Ishikawa (cell line): Measurements from ENCODE around the gene FAM9C.

ENCODE experiments used
- CEBPB ChIP-seq: IDR thresholded peaks from 2 replicates; pipeline ENCODE4 v1.6.1; 2012
- CREB1 ChIP-seq: IDR thresholded peaks from 2 replicates; pipeline ENCODE4 v1.6.1; 2012; ENCODE audit warnings: low read depth
- EGR1 ChIP-seq: IDR thresholded peaks from 2 replicates; pipeline ENCODE4 v1.6.1; 2012
- EP300 ChIP-seq: IDR thresholded peaks from 2 replicates; pipeline ENCODE4 v1.6.1; 2012; ENCODE audit warnings: borderline replicate concordance
- FOXM1 ChIP-seq: IDR thresholded peaks from 2 replicates; pipeline ENCODE4 v1.6.1; 2012; ENCODE audit warnings: low read depth, borderline replicate concordance
- MAX ChIP-seq: IDR thresholded peaks from 2 replicates; pipeline ENCODE4 v1.6.1; 2012
- NFIC ChIP-seq: IDR thresholded peaks from 2 replicates; pipeline ENCODE4 v1.6.1; 2012
- RAD21 ChIP-seq: IDR thresholded peaks from 2 replicates; pipeline ENCODE4 v1.6.1; 2012; ENCODE audit warnings: low read depth
- TAF1 ChIP-seq: IDR thresholded peaks from 2 replicates; pipeline ENCODE4 v1.6.1; 2012; ENCODE audit warnings: low read depth, mild to moderate bottlenecking
- TCF12 ChIP-seq: IDR thresholded peaks from 2 replicates; pipeline ENCODE4 v1.6.1; 2012; ENCODE audit warnings: low read depth
- TEAD4 ChIP-seq: IDR thresholded peaks from 2 replicates; pipeline ENCODE4 v1.6.1; 2012
- USF1 ChIP-seq: IDR thresholded peaks from 2 replicates; pipeline ENCODE4 v1.6.1; 2012
- YY1 ChIP-seq: IDR thresholded peaks from 2 replicates; pipeline ENCODE4 v1.6.1; 2012; ENCODE audit warnings: low read depth
- ZBTB7A ChIP-seq: IDR thresholded peaks from 2 replicates; pipeline ENCODE4 v1.6.1; 2012; ENCODE audit warnings: low read depth
- TF ChIP-seq, protein P1 (sequence below): IDR thresholded peaks from 2 replicates; pipeline ENCODE4 v1.6.1; 2012; ENCODE audit warnings: low read depth, mild to moderate bottlenecking

Gene FAM9C

DNA sequence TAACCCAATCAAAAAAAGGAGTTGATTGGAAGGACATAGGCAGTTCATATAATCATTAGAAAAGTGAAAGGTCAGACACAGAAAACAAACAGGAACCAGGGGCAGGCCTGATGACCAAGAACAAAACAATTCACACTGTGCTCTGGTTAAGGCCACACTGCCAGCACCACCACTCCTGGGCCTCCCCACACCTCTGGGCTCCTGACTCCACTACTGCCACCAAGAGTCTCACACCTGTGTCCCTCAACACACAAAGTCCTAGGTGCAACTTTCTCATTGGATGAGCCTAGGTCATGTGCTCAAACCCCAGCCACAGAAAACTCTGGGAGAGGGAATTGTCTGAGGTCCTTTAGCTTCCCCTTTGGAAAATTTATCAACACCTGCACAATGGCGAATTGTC is 11.1 kb upstream of the FAM9C start:
- TF ChIP-seq CEBPB (no peak), MAX (no peak), YY1 (no peak), FOXM1 (no peak), TCF12 (no peak), CREB1 (no peak), TAF1 (no peak), EP300 (no peak), ZBTB7A (no peak), NFIC (no peak), RAD21 (no peak), USF1 (no peak), TEAD4 (no peak), EGR1 (no peak)
- TF ChIP-seq, protein P1, sequence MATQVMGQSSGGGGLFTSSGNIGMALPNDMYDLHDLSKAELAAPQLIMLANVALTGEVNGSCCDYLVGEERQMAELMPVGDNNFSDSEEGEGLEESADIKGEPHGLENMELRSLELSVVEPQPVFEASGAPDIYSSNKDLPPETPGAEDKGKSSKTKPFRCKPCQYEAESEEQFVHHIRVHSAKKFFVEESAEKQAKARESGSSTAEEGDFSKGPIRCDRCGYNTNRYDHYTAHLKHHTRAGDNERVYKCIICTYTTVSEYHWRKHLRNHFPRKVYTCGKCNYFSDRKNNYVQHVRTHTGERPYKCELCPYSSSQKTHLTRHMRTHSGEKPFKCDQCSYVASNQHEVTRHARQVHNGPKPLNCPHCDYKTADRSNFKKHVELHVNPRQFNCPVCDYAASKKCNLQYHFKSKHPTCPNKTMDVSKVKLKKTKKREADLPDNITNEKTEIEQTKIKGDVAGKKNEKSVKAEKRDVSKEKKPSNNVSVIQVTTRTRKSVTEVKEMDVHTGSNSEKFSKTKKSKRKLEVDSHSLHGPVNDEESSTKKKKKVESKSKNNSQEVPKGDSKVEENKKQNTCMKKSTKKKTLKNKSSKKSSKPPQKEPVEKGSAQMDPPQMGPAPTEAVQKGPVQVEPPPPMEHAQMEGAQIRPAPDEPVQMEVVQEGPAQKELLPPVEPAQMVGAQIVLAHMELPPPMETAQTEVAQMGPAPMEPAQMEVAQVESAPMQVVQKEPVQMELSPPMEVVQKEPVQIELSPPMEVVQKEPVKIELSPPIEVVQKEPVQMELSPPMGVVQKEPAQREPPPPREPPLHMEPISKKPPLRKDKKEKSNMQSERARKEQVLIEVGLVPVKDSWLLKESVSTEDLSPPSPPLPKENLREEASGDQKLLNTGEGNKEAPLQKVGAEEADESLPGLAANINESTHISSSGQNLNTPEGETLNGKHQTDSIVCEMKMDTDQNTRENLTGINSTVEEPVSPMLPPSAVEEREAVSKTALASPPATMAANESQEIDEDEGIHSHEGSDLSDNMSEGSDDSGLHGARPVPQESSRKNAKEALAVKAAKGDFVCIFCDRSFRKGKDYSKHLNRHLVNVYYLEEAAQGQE = no peak

DNA sequence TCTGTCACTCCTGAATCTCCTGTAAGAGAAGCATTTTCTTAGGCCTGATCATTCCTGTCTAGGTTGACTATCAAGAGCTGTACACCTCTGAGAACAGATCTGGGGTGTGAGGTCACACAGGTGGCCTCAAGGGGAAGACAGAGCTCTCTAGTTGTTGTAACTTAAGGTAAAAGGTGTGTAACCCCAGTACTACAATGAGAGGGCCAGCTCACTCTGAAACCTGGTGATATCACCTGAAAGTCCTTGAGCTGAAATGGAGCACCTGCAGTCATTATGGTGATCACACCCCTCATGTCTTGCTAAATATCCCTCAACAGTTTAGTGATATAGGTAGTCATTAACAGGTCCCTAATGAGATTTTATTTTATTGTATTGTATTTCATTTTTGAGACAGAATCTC is 8.8 kb upstream of the FAM9C start:
- no peak for TF ChIP-seq CREB1
- TF ChIP-seq, protein P1 = no peak
- no peak for TF ChIP-seq YY1
- no peak for TF ChIP-seq TEAD4

GRCh38 chrX:13051529-13052172 is 7.2 kb upstream of the FAM9C start:
- TF ChIP-seq ZBTB7A (no peak), TAF1 (no peak), FOXM1 (no peak), USF1 (no peak), CEBPB (no peak), YY1 (no peak), NFIC (no peak), EP300 (no peak), RAD21 (no peak), TEAD4 (no peak), MAX (no peak)
- TF ChIP-seq, protein P1 = no peak

GRCh38 chrX:13051167-13051528 is 6.7 kb upstream of the FAM9C start:
- no peak for TF ChIP-seq FOXM1
- TF ChIP-seq CEBPB = no peak
- no peak for TF ChIP-seq EGR1

DNA sequence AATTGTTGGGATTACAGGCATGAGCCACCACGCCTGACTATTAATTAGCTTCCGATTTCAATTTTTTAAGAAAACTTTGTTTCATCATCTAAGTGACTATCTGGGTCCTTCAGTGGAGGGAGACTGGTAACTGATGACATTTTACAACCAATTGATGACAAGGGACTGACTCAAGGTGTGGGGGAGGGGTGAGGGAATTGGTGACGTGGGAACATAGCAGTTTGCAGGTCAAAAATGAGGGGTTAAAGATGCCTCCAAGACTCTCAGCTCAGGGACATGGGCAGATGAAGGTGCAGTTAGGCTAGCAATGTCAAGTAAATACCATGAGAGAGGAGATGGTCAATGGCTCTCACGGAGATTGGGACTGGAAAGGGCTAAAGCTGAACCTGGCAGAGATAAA is 5.7 kb upstream of the FAM9C start:
- TF ChIP-seq FOXM1 = no peak
- TF ChIP-seq YY1 = no peak
- TF ChIP-seq NFIC = no peak
- no peak for TF ChIP-seq USF1
- no peak for TF ChIP-seq EGR1
- no peak for TF ChIP-seq TAF1
- no peak for TF ChIP-seq TCF12
- no peak for TF ChIP-seq ZBTB7A
- TF ChIP-seq RAD21 = no peak
- no peak for TF ChIP-seq TEAD4
- no peak for TF ChIP-seq CEBPB
- no peak for TF ChIP-seq EP300
- no peak for TF ChIP-seq CREB1
- TF ChIP-seq, protein P1 = no peak
- TF ChIP-seq MAX = no peak
